Naive thymus-derived CD8-positive, alpha-beta T cell (primary cell): ENCODE measurements around the gene LMF1. TPM values are rescaled to one million over a fixed set of nuclear protein-coding genes. Genes with fewer than 3 reads are reported as not detected.

ENCODE experiments used
- ATAC-seq, 2 donors: fragments of 150-1000 bp; cut with Tn5 transposase in 1 of 2; sonication (Bioruptor Pico), chemical (Tn5 transposase) in 1 of 2; 1 replicate in 1 of 2; 2 replicates in 1 of 2; pipeline ENCODE4 v1.10.0; 2021; ENCODE audit warnings: mild to moderate bottlenecking in 2 of 2, moderate library complexity in 2 of 2
- POLR2A ChIA-PET: fragments of 350-600 bp; sonication (Branson Sonifier 250); formaldehyde crosslinking; loops from one replicate; lab custom pipeline; 2021; ENCODE audit warnings: antibody characterized with exemption; lab: Charles Lee
- DNase-seq, 10 donors: peaks; one replicate each; pipeline versions ENCODE4 v3.0.0 to v3.0.0-alpha.2; 2020 to 2022
- H3K27ac Mint-ChIP-seq, 10 donors: one replicate each; pipeline ENCODE4 v1.8.0; 2020 to 2022; ENCODE audit warnings: mild to moderate bottlenecking in 10 of 10, mixed read lengths in 10 of 10, moderate library complexity in 4 of 10, inconsistent platforms in 1 of 10
- H3K27me3 Mint-ChIP-seq, 5 donors: one replicate each; pipeline ENCODE4 v1.8.0; 2021 to 2022; ENCODE audit warnings: mixed read lengths in 5 of 5
- H3K36me3 Mint-ChIP-seq, 3 donors: one replicate each; pipeline ENCODE4 v1.8.0; 2020 to 2022; ENCODE audit warnings: mixed read lengths in 3 of 3, mild to moderate bottlenecking in 2 of 3, inconsistent platforms in 1 of 3
- H3K4me1 Mint-ChIP-seq, 4 donors: one replicate each; pipeline ENCODE4 v1.8.0; 2021 to 2022; ENCODE audit warnings: mixed read lengths in 4 of 4
- H3K4me3 Mint-ChIP-seq, 10 donors: one replicate each; pipeline ENCODE4 v1.8.0; 2020 to 2022; ENCODE audit warnings: mild to moderate bottlenecking in 10 of 10, mixed read lengths in 10 of 10, moderate library complexity in 6 of 10, inconsistent platforms in 1 of 10
- H3K9me3 Mint-ChIP-seq, 9 donors: one replicate each; pipeline ENCODE4 v1.8.0; 2020 to 2022; ENCODE audit warnings: mixed read lengths in 9 of 9, mild to moderate bottlenecking in 3 of 9, inconsistent platforms in 1 of 9, moderate library complexity in 1 of 9
- polyA plus RNA-seq, 3 donors: library from polyadenylated mRNA; unstranded; fragments of 300-500 nt; fragmentation: Illumina TruSeq; gene quantifications; one replicate each; pipeline ENCODE4 v1.2.3, GENCODE V29; 2021
- total RNA-seq, 8 experiments: library from RNA in 2 of 8; stranded (reverse) in 2 of 8; gene quantifications; one replicate each; pipeline ENCODE4 v1.2.3 and lab custom pipeline; 2021 to 2026

The LMF1 gene
- total and polyA plus RNA-seq, 5 experiments from 2014 or later, result 12.2 to 45.1 (median 13.6) TPM

DNA sequence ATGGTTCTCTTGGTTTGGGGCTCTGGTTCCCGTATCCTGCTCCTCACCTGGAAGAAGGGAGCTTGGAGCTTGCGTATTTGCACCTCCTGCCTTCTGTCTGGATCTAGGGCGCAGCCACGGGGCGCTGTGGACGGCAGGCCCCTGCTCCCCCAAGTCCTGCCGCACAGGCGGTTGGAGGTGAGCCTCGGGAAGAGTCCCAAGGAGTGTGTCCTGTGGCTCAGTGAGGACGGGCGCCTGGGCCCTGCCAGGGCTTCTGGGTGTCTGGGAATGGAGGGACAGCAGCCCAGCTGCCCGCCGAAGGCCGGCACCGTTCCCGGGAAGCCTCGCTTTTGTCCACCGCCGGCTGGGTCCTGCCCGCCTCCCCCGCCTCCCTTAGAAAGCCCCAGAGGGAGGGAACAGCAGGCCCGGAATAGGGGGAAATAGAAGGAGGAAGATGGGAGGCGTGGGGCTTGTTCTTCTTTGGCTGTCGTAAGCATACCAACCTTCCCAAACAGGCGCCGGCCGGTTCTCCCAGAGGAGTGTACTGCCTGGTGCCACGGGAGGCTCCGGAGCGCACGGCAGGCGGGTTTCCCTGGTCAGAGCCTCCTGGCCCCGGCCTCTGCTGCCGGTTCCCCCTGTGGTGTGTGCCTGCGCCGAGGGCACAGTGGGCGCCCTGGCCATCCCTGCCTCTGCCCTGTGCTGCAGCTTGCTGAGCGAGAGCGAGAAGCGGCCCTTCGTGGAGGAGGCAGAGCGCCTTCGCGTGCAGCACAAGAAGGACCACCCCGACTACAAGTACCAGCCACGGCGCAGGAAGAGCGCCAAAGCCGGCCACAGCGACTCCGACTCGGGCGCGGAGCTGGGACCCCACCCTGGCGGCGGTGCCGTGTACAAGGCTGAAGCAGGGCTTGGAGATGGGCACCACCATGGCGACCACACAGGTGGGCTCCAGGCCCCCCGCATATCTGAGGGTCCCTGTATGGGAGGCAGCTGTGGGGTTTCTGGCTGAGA lies 12.6 kb upstream of the LMF1 start:
- H3K4me1 Mint-ChIP-seq, result peaks cover 0 to 18% (median 7%) of the 10 kb centered on the region in 4 donors
- DNase-seq, result no peak
- peaks cover 0 to 2% (median 0%) of the 10 kb centered on the region in 5 donors for H3K27me3 Mint-ChIP-seq
- H3K36me3 Mint-ChIP-seq, result no peaks in the 10 kb centered on the region
- ATAC-seq, result no peak
- peak overlapping the region; percentile 58 to 74 (median 68) for H3K4me3 Mint-ChIP-seq
- H3K27ac Mint-ChIP-seq, result no peak overlapping the region
- POLR2A ChIA-PET, result interaction anchor here (9.0 kb wide), 1 partner anchor 18 kb away, joined by 171 read pairs; no protein-coding TSS in a partner anchor
- peaks cover 0 to 2% (median 0%) of the 10 kb centered on the region in 9 donors for H3K9me3 Mint-ChIP-seq

DNA sequence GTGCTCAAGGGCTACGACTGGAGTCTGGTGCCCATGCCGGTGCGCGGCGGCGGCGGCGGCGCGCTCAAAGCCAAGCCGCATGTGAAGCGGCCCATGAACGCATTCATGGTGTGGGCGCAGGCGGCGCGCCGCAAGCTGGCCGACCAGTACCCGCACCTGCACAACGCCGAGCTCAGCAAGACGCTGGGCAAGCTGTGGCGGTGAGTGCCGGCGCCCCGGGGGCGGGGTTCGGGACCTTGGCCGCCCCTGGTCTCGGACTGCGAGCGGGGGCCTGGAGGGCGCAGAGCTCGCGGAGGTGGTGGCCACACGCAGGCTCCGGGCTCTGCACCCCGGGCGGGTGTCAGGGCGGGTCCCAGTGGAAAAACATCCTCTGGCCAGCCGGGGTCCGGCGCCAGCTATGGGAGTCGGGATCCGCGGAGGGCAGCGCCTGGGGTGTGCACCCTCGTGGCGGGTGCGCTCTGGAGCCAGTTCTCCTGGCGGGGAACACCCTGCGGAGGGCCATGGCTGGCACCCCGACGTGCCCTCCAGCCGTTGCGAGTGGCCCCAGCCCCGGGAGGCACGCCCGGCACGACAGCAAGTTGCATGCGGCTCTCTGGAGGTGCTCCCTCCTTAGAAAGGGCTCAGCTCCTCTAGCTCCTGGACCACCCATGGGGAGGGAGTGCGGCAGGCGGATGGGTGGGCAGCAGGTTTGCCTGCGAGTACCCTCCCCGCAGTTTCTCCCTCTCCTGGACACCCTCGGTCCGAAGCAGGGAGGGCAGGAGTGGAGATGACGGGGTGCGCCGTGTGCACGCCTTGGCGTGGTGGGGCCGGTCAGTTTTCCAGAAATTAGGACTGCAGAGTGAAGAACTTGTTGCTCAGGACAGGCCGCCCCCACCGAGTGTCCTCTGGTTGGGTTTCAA lies 11.6 kb upstream of the LMF1 start:
- POLR2A ChIA-PET, result interaction anchor here (1.6 to 9.0 kb wide), 3 partner anchors 11 to 19 kb away, joined by 3 to 171 read pairs (median 30); partner anchors contain the start of gene LMF1
- H3K4me1 Mint-ChIP-seq, result peaks cover 2 to 25% (median 14%) of the 10 kb centered on the region in 4 donors
- peak overlapping the region in 1 of 10 donors; percentile 33 for H3K27ac Mint-ChIP-seq
- peaks cover 0 to 2% (median 0%) of the 10 kb centered on the region in 9 donors for H3K9me3 Mint-ChIP-seq
- ATAC-seq, result peak; percentile 40 to 45
- DNase-seq, result peak in 1 of 10 donors; percentile 34
- H3K27me3 Mint-ChIP-seq, result peaks cover 0 to 6% (median 0%) of the 10 kb centered on the region in 5 donors
- peak overlapping the region; percentile 58 to 74 (median 68) for H3K4me3 Mint-ChIP-seq
- H3K36me3 Mint-ChIP-seq, result peaks cover 0 to 2% (median 0%) of the 10 kb centered on the region in 3 donors

DNA sequence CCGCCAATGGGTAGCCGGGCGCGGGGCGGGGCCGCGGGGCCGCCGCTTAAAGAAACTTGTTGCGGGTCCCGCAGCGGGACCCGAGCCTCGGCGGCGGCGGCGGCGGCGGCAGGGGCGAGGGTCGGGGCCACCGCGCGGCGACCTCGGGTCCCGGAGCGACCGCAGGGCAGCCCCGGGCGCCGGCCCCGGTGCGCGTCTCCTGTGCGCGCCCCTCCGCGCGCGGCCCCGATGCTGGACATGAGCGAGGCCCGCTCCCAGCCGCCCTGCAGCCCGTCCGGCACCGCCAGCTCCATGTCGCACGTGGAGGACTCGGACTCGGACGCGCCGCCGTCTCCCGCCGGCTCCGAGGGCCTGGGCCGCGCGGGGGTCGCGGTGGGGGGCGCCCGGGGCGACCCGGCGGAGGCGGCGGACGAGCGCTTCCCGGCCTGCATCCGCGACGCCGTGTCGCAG lies 10.9 kb upstream of the LMF1 start, which contains the start of gene SOX8:
TSS of gene SOX8 (plus strand) at position 76 of the 450 bp plus-strand sequence. CDS start at position 229, 153 bp downstream.
- peaks cover 3 to 31% (median 15%) of the 10 kb centered on the region in 4 donors for H3K4me1 Mint-ChIP-seq

DNA sequence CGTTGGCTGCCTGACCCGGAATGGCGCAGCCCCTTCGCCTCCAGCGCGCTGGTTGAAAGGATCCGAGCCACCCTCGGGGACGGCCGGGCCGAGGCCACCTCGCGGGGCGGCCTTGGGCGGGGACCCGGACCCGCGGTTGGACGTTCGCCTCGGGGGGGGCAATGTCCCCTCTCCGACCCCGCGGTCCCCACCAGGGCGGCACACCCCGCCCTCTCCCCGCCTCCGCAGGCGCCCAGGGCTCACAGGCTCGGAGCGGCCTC lies 9.7 kb upstream of the LMF1 start:
- Mint-ChIP-seq H3K4me1 (peaks cover 7 to 41% (median 16%) of the 10 kb centered on the region in 4 donors), H3K9me3 (peaks cover 0 to 2% (median 0%) of the 10 kb centered on the region in 9 donors), H3K27ac (no peak overlapping the region), H3K4me3 (peak overlapping the region in 2 of 10 donors; percentile 3 to 72), H3K27me3 (peaks cover 0 to 6% (median 0%) of the 10 kb centered on the region in 5 donors), H3K36me3 (peaks cover 0 to 2% (median 0%) of the 10 kb centered on the region in 3 donors)
- DNase-seq (no peak), ATAC-seq (peak in 1 of 2 donors; percentile 39)
- POLR2A ChIA-PET, result interaction anchor here (0.6 to 9.0 kb wide), 9 partner anchors 9 to 490 kb away, joined by 3 to 171 read pairs (median 3); partner anchors contain the start of genes LMF1, WDR24 and WDR90

More for the DNA sequence above, 10.9 kb upstream of the LMF1 start, which contains the start of gene SOX8:
- H3K27ac Mint-ChIP-seq, result peak within 1 kb of the TSS in 8 of 10 donors; percentile 25 to 94 (median 72)
- H3K27me3 Mint-ChIP-seq, result peaks cover 0 to 6% (median 0%) of the 10 kb centered on the region in 5 donors
- peaks cover 0 to 2% (median 0%) of the 10 kb centered on the region in 9 donors for H3K9me3 Mint-ChIP-seq
- peaks cover 0 to 2% (median 0%) of the 10 kb centered on the region in 3 donors for H3K36me3 Mint-ChIP-seq
- DNase-seq (no peak), ATAC-seq (peak; percentile 4 to 8)
- POLR2A ChIA-PET, result interaction anchor here (0.6 to 9.0 kb wide), 18 partner anchors 10 to 1955 kb away, joined by 3 to 171 read pairs (median 3); partner anchors contain the start of genes CHTF18, LMF1, RPUSD1 and WDR24
- H3K4me3 Mint-ChIP-seq, result peak within 1 kb of the TSS; percentile 65 to 92 (median 81)

DNA sequence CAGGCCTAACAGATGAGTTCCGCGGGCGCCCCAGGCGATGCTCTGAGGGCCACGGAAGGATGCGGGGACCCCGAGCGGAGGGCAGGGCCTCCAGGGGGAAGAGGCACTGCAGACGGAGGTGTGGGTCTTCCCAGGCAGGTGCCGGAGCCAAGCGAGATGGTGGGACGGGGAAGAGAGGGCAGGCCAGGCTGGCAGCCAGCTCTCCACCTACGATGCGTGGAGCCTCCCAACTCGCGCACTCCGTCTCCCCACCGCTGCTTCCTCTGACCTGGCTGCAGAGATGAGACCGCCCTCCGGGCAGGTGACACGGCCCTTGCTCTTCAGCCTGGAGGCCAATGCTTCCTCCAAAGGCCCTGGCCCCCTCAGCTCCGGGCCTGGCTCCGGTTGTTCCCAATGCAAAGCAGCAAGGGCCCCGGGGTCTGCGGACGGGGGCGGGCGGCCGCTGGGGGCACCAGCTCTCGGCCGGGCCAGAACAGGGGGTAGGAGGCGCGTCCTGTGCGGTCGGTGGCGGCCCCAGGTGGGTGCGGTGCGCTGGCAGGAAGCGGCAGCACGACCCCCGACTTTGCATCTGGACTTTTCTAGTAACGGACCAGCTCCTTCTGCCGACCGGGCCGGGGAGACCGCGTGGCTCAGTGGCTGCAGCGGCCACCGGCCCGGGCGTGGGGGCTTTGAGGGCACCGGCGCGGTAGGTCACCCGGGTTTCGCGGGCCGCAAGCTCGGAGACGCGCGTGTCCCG lies 9.2 kb upstream of the LMF1 start:
- peak overlapping the region; percentile 32 to 80 (median 60) for H3K4me3 Mint-ChIP-seq
- H3K4me1 Mint-ChIP-seq, result peaks cover 7 to 41% (median 16%) of the 10 kb centered on the region in 4 donors
- POLR2A ChIA-PET, result interaction anchor here (0.7 to 9.0 kb wide), 6 partner anchors 11 to 290 kb away, joined by 3 to 171 read pairs (median 4); partner anchors contain the start of gene WDR24
- H3K9me3 Mint-ChIP-seq, result peaks cover 0 to 2% (median 0%) of the 10 kb centered on the region in 9 donors
- peak overlapping the region in 2 of 10 donors; percentile 49 to 51 for H3K27ac Mint-ChIP-seq
- ATAC-seq (no peak), DNase-seq (peak in 1 of 10 donors; percentile 27)
- peaks cover 0 to 6% (median 0%) of the 10 kb centered on the region in 5 donors for H3K27me3 Mint-ChIP-seq
- H3K36me3 Mint-ChIP-seq, result peaks cover 0 to 2% (median 0%) of the 10 kb centered on the region in 3 donors

DNA sequence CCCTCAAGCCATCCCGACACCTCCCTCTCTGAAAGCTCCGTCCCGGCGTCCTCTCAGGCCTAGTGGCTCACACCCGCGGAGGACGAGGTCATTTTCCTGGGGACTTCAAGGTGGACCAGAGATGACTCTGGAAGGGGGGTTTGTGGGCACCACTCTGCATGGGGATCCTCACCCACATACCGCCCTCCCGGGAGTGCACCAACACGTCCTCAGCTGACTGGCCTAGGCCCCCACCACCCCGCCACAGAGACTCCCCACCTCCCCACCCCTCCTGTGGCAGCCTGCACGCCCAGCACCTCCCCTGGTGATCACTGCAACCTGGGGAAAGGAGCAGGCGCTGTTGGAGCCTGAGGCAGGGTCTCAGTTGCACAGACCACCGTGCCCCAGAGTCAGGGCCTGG lies 8.4 kb upstream of the LMF1 start:
- H3K4me1 Mint-ChIP-seq, result peaks cover 7 to 41% (median 17%) of the 10 kb centered on the region in 4 donors
- DNase-seq, result no peak
- H3K27me3 Mint-ChIP-seq, result peaks cover 0 to 6% (median 0%) of the 10 kb centered on the region in 5 donors
- ATAC-seq, result no peak
- H3K4me3 Mint-ChIP-seq, result peak overlapping the region in 5 of 10 donors; percentile 15 to 75 (median 56)
- peaks cover 0 to 2% (median 0%) of the 10 kb centered on the region in 9 donors for H3K9me3 Mint-ChIP-seq
- peak overlapping the region in 3 of 10 donors; percentile 13 to 59 (median 25) for H3K27ac Mint-ChIP-seq
- H3K36me3 Mint-ChIP-seq, result peaks cover 0 to 2% (median 0%) of the 10 kb centered on the region in 3 donors
- POLR2A ChIA-PET, result interaction anchor here (1.1 to 9.0 kb wide), 2 partner anchors 22 to 172 kb away, joined by 3 to 171 read pairs; no protein-coding TSS in a partner anchor

GRCh38 chr16:978403-978802 lies 7.6 kb upstream of the LMF1 start:
- ATAC-seq (no peak), DNase-seq (no peak)
- H3K9me3 Mint-ChIP-seq, result peaks cover 0 to 2% (median 0%) of the 10 kb centered on the region in 9 donors
- peaks cover 0 to 2% (median 0%) of the 10 kb centered on the region in 3 donors for H3K36me3 Mint-ChIP-seq
- peaks cover 0 to 6% (median 0%) of the 10 kb centered on the region in 5 donors for H3K27me3 Mint-ChIP-seq
- POLR2A ChIA-PET, result interaction anchor here (1.1 to 9.0 kb wide), 2 partner anchors 23 to 172 kb away, joined by 3 to 171 read pairs; no protein-coding TSS in a partner anchor
- H3K4me1 Mint-ChIP-seq, result peaks cover 7 to 41% (median 17%) of the 10 kb centered on the region in 4 donors
- H3K4me3 Mint-ChIP-seq, result peak overlapping the region in 1 of 10 donors; percentile 56
- peak overlapping the region in 3 of 10 donors; percentile 15 to 45 (median 20) for H3K27ac Mint-ChIP-seq

- DNase-seq, result no peak
- Mint-ChIP-seq H3K9me3 (peaks cover 0 to 2% (median 0%) of the 10 kb centered on the region in 9 donors), H3K4me1 (peaks cover 7 to 40% (median 17%) of the 10 kb centered on the region in 4 donors), H3K27ac (peak overlapping the region in 6 of 10 donors; percentile 4 to 54 (median 36)), H3K36me3 (peaks cover 0 to 2% (median 0%) of the 10 kb centered on the region in 3 donors), H3K27me3 (peaks cover 0 to 6% (median 0%) of the 10 kb centered on the region in 5 donors), H3K4me3 (peak overlapping the region in 1 of 10 donors; percentile 26)
- POLR2A ChIA-PET, result interaction anchor here (9.0 kb wide), 1 partner anchor 23 kb away, joined by 171 read pairs; no protein-coding TSS in a partner anchor
- ATAC-seq, result no peak
Observed at GRCh38 chr16:977896-978295, 7.1 kb upstream of the LMF1 start.

DNA sequence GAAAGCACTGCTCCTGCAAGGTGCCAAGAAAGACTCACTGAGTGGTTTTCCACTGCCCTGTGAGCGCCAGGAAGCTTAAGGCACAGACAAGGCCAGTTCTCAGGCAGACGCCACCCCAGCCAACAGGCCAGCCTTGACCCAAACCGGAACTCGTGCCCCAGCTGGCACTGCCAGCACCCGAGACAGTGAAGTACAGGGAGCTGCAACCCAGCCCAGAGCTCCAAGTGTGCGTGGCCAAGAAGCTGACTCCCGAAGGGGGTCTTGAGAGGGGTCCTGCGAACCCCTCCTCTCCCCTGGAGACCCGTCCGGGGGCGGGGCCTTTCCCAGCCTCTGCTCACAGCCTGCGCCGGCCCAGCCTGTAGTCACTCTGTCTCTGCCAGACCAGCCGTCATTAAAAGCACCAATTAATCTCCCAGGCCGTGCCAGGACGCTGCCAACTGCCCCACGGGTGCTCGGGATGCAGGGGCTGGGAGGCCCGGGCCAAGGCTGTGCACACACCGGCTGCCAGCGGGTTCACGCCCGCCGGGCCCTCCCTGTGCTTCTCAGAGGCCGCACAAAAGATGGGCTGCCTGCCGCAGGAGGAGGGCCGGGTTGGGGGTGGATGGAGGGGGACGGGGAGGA lies 6.4 kb upstream of the LMF1 start:
- Mint-ChIP-seq H3K27me3 (peaks cover 0 to 6% (median 0%) of the 10 kb centered on the region in 5 donors), H3K9me3 (peaks cover 0 to 2% (median 0%) of the 10 kb centered on the region in 9 donors), H3K27ac (peak overlapping the region in 2 of 10 donors; percentile 43 to 45), H3K36me3 (peaks cover 0 to 2% (median 0%) of the 10 kb centered on the region in 3 donors), H3K4me3 (peak overlapping the region in 1 of 10 donors; percentile 25), H3K4me1 (peaks cover 7 to 37% (median 16%) of the 10 kb centered on the region in 4 donors)
- ATAC-seq (no peak), DNase-seq (no peak)
- POLR2A ChIA-PET, result interaction anchor here (1.2 kb wide), 1 partner anchor 20 kb away, joined by 3 read pairs; no protein-coding TSS in a partner anchor
